ENCODE data around the gene MALT1. TPM values are rescaled to one million over a fixed set of nuclear protein-coding genes. Genes with fewer than 3 reads are reported as not detected.

Gene MALT1
- total and polyA plus RNA-seq, 9 of the 15 experiments (the other 6 are each of a cell fraction or from before 2014, with no cell fraction given) = 0.14 to 1.6 (median 0.32) TPM

DNA sequence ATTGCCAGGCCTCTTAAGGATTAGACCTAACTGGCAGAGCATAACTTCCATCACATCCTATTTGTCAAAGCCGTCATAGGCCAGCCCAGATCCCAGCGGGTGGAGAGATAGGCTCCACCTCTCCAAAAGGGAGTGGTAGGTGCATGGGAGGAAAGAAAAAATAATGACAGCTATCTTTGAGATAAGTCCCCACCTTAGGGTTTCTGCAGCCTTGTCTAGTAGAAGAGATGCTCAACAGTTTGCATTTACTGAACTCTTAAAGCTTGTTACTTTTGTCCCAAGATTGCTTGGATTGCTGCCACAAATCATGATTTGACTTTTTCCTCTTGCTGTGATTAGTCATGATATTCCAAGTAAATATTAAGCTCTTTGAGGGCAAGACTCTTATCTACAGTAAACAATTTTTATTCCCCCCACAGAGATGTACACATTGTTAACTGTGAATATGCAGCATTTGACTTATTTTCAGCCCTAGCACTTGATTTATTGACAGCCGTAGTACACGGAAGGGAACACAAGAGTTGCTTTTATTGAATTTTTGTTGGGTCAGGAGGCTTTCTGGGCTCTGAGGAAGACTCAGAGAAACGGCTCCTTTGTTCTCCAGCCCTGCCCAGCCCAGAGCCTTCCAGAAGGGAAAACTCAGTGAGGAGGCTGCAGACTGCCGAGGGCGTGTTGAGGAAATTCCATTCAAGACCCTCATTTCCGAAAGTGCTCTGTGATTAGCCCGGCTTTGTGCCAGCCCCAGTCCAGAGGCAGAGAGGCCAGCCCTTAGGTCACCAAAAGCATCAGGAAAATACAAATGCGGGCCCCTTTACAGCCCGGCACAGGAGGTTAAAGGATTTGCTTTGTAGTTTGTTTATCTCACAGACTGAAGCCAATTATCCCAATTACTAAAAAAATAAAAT lies 118.0 kb downstream of the MALT1 start:
- Histone ChIP-seq H3K4me3 (no peak overlapping the region), H4K20me1 (replicated peaks; ENCODE audit: control insufficient read depth, insufficient read depth, low read length) (no peaks in the 10 kb centered on the region), H3K9me1 (ENCODE audit: control insufficient read depth, insufficient read depth, low read length) (no peaks in the 10 kb centered on the region), H3K9me3 (replicated peaks; ENCODE audit: control insufficient read depth, insufficient read depth, low read depth, low read length) (no peaks in the 10 kb centered on the region), H3K9ac (ENCODE audit: insufficient read depth in 1 of 2, low read depth in 2 of 2, low read length in 2 of 2) (no peak overlapping the region), H3K27me3 (ENCODE audit: control insufficient read depth in 2 of 2, insufficient read depth in 2 of 2, low read length in 2 of 2) (no peaks in the 10 kb centered on the region; a peak in 2 of 5 replicates), H3K4me1 (replicated peaks in 1 of 2; ENCODE audit: control insufficient read depth in 2 of 2, insufficient read depth in 2 of 2, low read length in 2 of 2) (no peaks in the 10 kb centered on the region), H3K4me2 (ENCODE audit: insufficient read depth, low read length) (no peak overlapping the region), H2AFZ (ENCODE audit: low read depth, low read length) (no peak overlapping the region), H3K27ac (ENCODE audit: extremely low read depth, low read depth, low read length) (no peak overlapping the region), H3K36me3 (ENCODE audit: control insufficient read depth, insufficient read depth, low read length) (no peaks in the 10 kb centered on the region), H3K79me2 (ENCODE audit: control insufficient read depth, insufficient read depth, low read length) (no peaks in the 10 kb centered on the region)
- POLR2A ChIA-PET = interaction anchor here (0.6 kb wide), 2 partner anchors 19 to 548 kb away, joined by 3 read pairs; no protein-coding TSS in a partner anchor
- intact Hi-C loops (cut with micrococcal nuclease) = no loop called here
- TF ChIP-seq ZBTB43 (CRISPR knock-in tag; IDR thresholded peaks at IDR 0.05) = no peak
- TF ChIP-seq MEF2D (tag; conservative IDR thresholded peaks at IDR 0.05; ENCODE audit: low read depth) = no peak
- no peak for TF ChIP-seq HDAC6 (IDR thresholded peaks at IDR 0.05; ENCODE audit: low read depth, low read length)
- WGBS (ENCODE audit: insufficient coverage, low coverage, missing lambda C conversion rate) = 2% methylated on average over 11 of the region's 11 CpGs
- in situ Hi-C loops (cut with MboI) = no loop called here
- CTCF ChIA-PET (ENCODE audit: low intra/inter-chr PET ratio) = no interaction called here
- BruUV-seq (replicated peaks) = no TSS peak
- ATAC-seq (no peak), FAIRE-seq (no peak), DNase-seq (ENCODE audit: extremely low read depth in 1 of 4, low spot score in 3 of 4) (no peak)

All from K562 (cell line).